WI38 (cell line): ENCODE results near the gene HPCAL4.

Experiments
- H3K4me3 ChIP-seq: 2 replicates; pipeline ENCODE4 v1.5.1; 2011; ENCODE audit warnings: low read depth, mild to moderate bottlenecking, control low read depth, low read length
- TF ChIP-seq, protein P1 (sequence below): IDR thresholded peaks from 2 replicates; pipeline ENCODE4 v1.5.1; 2012; ENCODE audit warnings: low read depth, mild to moderate bottlenecking, control low read depth, low read length

Gene HPCAL4

DNA sequence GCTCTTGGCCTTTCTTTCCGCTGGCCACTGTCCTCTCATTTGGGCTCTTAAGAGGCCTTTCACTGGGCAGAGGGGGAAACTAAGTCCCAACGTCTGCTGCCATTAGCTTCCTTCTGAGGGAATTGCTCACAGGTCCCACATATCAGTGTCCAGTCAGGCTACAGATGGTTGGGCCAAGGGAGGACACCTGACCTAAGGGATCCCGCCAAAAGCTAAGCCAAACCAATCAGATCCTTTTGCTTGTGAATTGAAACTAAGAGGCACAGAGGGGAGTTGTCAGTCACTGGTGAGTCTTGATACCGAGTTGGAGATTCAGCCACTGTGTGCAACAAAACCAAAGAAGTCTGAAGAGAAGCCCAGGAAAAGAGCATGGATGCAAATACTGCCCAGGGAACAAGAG is 13.6 kb downstream of the HPCAL4 start:
- no peak overlapping the region for H3K4me3 ChIP-seq
- TF ChIP-seq, protein P1, sequence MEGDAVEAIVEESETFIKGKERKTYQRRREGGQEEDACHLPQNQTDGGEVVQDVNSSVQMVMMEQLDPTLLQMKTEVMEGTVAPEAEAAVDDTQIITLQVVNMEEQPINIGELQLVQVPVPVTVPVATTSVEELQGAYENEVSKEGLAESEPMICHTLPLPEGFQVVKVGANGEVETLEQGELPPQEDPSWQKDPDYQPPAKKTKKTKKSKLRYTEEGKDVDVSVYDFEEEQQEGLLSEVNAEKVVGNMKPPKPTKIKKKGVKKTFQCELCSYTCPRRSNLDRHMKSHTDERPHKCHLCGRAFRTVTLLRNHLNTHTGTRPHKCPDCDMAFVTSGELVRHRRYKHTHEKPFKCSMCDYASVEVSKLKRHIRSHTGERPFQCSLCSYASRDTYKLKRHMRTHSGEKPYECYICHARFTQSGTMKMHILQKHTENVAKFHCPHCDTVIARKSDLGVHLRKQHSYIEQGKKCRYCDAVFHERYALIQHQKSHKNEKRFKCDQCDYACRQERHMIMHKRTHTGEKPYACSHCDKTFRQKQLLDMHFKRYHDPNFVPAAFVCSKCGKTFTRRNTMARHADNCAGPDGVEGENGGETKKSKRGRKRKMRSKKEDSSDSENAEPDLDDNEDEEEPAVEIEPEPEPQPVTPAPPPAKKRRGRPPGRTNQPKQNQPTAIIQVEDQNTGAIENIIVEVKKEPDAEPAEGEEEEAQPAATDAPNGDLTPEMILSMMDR: no peak

DNA sequence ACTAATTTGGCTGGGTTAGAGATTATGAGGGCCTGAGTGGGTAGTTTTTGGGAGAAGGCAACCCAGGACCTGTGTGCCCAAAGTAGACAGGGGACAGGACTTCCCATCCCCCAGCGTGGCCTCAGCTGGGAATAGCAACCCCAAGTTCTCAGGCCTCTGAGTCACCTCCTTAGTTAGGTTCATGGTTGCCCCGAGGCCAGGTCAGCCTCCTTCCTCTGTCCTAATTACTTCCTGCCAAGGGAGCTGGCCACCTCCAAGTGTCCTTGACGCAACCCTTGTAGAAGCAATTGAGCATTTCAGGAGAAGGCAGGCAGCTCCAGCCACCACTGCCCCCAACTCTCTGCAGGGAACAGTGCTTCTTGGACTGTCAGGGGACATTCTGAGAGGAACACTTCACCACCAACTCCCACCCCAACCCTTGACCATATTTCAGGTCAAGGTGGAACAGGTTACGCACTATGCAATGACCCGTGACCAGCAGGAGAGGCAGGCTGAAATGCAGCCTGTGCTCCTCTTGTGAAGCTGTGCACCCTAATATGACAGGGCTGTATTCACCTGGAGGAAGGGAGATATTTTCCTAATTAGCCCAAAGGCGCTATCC is 14.2 kb downstream of the HPCAL4 start:
- TF ChIP-seq, protein P1: no peak
- no peak overlapping the region for H3K4me3 ChIP-seq

DNA sequence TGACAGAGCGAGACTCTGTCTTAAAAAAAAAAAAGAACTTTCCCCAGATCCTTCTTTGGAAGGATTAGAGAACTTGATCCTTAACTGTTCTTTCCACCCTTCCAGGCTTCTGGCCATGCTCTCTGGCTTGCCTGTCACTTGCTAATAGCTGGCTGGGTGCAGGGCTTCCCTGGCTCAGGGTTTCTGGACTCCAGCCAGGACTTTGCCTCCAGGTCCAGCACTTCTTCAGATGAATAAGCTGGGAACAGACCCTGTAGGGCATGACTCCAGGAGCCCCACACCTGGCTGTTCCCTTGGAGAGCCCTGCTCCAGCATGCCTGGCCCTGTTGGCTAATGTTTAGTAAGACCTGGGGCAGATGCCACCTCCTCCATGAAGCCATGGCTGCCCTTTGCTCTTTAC is 16.0 kb downstream of the HPCAL4 start:
- TF ChIP-seq, protein P1: no peak
- no peak overlapping the region for H3K4me3 ChIP-seq

DNA sequence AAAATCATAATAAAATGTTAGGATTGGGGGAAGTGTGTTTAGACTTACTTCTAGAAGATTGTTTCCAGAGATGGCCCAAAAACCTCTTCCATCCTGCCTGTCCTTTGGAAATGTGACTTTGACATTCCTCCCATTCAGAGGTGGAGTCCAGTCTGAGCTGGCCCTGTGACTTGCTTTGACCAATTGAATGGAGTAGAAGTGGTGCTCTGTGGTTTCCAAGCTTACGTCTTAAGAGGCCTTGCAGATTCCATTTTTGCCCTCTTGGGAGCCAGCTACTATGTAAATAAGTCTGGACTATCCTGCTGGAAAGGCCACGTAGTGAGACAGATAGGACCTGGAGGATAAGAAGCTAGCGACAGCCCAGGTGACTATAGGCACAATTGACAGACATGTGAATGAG is 18.0 kb downstream of the HPCAL4 start:
- TF ChIP-seq, protein P1: no peak
- no peak overlapping the region for H3K4me3 ChIP-seq

DNA sequence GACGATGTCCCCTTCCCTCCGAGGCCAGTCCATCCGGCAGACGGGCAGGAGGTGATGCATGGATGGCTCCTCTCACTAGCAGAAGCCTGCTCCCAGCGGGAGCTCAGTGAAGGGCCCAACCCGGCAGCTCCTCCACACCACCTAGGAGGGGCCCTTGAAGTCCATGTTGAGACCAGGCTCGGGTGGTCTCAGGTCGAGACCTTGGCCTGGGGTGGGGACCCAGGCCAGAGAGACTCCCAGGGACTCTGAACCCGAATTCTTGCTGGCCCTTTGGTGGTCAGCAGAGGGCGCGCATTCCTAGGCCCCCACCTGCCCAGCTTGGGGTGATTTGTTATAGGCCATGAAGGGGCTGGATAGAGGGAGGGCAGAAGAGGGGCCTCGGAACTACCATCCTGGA is 18.7 kb downstream of the HPCAL4 start:
- H3K4me3 ChIP-seq: no peak overlapping the region
- TF ChIP-seq, protein P1: 0 out of 2 replicates have a peak, but pooled peaks have one; percentile 25

DNA sequence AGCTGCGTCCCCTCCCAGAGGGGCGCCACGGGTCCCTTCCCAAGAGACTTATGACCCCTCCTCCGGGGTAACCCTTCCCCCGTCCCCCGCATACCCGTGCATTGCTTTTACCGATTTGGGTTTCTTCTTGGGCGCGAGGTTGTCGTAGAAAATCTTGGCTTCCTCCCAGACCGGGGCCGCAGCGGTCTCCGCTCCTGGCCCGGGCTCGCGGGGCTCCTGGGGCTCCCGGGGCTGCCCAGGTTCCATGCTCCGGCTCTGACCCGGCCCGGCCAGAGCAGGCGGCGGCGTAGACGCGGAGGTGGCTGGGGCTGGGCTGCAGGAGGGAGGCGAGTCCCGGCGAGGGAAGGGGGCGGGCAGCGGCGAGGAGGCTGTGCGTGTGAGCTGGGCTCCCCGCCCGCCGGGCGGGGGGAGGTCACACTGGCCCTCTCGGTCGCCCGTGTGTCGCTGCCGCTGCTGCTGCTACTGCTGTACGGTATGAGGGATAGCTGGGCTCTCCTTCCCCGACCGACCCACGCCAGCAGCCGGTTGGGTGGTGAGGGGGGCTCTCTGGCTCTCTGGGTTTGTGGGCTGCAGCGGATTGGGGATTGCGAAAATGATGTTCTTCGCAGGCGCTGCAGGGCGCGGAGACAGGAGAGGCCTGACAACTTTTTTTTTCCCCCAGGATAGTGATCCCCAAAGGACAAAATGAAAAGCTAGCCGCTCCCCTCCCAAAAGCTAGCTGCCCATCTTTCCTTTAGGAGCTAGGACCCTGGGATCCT is 19.3 kb downstream of the HPCAL4 start, which contains the start of gene NT5C1A:
Gene NT5C1A (minus strand): TSS at position 315 of the 758 bp plus-strand sequence. CDS start 69 bp downstream, at position 246.
- TF ChIP-seq, protein P1: no peak
- peak within 1 kb of the TSS; percentile 37 for H3K4me3 ChIP-seq

DNA sequence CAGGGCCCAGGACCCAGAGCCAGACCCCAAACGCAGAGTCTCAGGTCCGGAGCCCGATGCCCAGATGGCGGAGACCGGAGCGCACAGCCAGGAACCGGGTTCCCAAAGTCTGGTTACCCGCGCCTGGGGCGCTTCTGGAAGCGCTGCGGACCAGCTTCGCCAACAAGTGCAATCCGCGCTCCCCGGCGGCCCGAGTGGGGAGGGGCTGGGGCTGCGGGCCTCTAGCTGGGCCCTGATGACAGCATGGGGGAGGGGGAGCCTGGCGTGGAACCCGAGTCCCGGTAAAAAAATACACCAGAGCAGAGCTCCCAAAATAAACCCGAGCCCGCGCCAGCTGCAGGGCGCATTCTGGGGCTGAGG is 19.8 kb downstream of the HPCAL4 start:
- H3K4me3 ChIP-seq: peak overlapping the region; percentile 37

More for the DNA sequence above, 19.8 kb downstream of the HPCAL4 start:
- TF ChIP-seq, protein P1: no peak
